GM18951 (cell line): ENCODE measurements around the gene EXOC6B.

Source experiments
- POLR2A ChIP-seq: IDR thresholded peaks from 4 replicates; pipeline ENCODE4 v1.6.1; 2011; ENCODE audit warnings: mild to moderate bottlenecking; ENCODE audit not compliant: insufficient read length, insufficient read depth; ENCODE audit errors: extremely low read depth
- in situ Hi-C: fragments of 300-500 bp; cut with MboI; formaldehyde crosslinking; loops from one replicate; pipeline ENCODE4 v1.12.0; 2022; ENCODE audit warnings: low sequenced_read_pairs, mixed read lengths, inconsistent platforms; ENCODE audit not compliant: unreplicated experiment

EXOC6B gene

GRCh38 chr2:72153026-72153791 is 672.6 kb downstream of the EXOC6B start:
- in situ Hi-C loops, result loop anchor here (10.0 kb wide), 1 partner anchor 598 kb away; no protein-coding TSS in a partner anchor
- TF ChIP-seq POLR2A, result no peak

GRCh38 chr2:72150861-72151356 is 674.9 kb downstream of the EXOC6B start:
- in situ Hi-C loops, result loop anchor here (10.0 kb wide), 1 partner anchor 596 kb away; no protein-coding TSS in a partner anchor
- no peak for TF ChIP-seq POLR2A

- TF ChIP-seq POLR2A, result no peak
- in situ Hi-C loops, result loop anchor here (10.0 kb wide), 1 partner anchor 596 kb away; no protein-coding TSS in a partner anchor
Measured at GRCh38 chr2:72150157-72150860, 675.5 kb downstream of the EXOC6B start.

- no peak for TF ChIP-seq POLR2A
- in situ Hi-C loops, result loop anchor here (10.0 kb wide), 1 partner anchor 595 kb away; no protein-coding TSS in a partner anchor
Measured at GRCh38 chr2:72149556-72150156, 676.2 kb downstream of the EXOC6B start.

- no peak for TF ChIP-seq POLR2A
Measured at GRCh38 chr2:72148837-72149555, 676.8 kb downstream of the EXOC6B start.

GRCh38 chr2:72148003-72148836 is 677.6 kb downstream of the EXOC6B start:
- in situ Hi-C loops, result no loop called here
- no peak for TF ChIP-seq POLR2A

More at GRCh38 chr2:72148837-72149555, 676.8 kb downstream of the EXOC6B start:
- in situ Hi-C loops, result no loop called here

- in situ Hi-C loops, result no loop called here
- no peak for TF ChIP-seq POLR2A
Measured at GRCh38 chr2:72147303-72147971, 678.4 kb downstream of the EXOC6B start, which contains the start of gene CYP26B1. TSS of gene CYP26B1 (minus strand) at chr2:72147862. CDS start at chr2:72147834, 28 bp downstream.

GRCh38 chr2:72146347-72147302 is 679.2 kb downstream of the EXOC6B start:
- no peak for TF ChIP-seq POLR2A
- in situ Hi-C loops, result no loop called here

- in situ Hi-C loops, result no loop called here
Measured at GRCh38 chr2:72145658-72146329, 680.0 kb downstream of the EXOC6B start.

GRCh38 chr2:72145289-72145657 is 680.6 kb downstream of the EXOC6B start:
- no peak for TF ChIP-seq POLR2A
- in situ Hi-C loops, result no loop called here

More at GRCh38 chr2:72145658-72146329, 680.0 kb downstream of the EXOC6B start:
- TF ChIP-seq POLR2A, result no peak
